ENCODE results near the gene MANBA.

DNA sequence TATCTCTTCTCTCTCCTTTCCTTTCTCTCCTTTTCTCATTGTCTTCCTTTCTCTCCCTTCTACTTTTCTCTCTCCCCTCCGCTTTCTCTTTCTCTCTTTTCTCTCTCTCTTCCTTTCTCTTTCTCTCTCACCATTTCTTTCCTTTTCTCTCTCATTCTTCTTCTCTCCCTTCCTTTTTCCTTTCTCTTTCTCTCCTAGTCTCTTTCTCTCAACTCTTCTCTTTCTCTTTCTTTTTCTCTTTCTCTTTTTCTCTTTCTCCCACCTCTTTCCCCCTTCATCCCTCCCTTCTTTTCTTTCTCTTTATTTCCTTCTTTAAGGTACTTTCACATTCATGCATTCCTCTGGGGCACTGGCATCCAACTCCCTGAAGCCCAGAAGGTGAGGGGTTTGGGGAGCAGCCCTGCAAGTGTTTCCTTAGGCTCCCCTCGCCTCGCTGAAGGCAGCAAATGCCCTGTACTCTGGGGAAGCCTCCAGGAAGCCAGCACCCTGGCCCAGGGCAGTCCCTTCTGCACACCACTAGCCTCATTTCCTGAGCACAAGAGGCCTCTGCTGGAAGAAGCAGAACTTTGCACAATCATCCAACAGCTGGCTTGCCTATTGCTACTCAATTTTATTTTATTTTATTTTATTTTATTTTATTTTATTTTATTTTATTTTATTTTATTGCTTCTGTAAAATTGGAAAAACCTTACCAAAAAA is 135.4 kb downstream of the MANBA start:
- TF ChIP-seq, protein P1, sequence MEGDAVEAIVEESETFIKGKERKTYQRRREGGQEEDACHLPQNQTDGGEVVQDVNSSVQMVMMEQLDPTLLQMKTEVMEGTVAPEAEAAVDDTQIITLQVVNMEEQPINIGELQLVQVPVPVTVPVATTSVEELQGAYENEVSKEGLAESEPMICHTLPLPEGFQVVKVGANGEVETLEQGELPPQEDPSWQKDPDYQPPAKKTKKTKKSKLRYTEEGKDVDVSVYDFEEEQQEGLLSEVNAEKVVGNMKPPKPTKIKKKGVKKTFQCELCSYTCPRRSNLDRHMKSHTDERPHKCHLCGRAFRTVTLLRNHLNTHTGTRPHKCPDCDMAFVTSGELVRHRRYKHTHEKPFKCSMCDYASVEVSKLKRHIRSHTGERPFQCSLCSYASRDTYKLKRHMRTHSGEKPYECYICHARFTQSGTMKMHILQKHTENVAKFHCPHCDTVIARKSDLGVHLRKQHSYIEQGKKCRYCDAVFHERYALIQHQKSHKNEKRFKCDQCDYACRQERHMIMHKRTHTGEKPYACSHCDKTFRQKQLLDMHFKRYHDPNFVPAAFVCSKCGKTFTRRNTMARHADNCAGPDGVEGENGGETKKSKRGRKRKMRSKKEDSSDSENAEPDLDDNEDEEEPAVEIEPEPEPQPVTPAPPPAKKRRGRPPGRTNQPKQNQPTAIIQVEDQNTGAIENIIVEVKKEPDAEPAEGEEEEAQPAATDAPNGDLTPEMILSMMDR (IDR thresholded peaks at IDR 0.05; ENCODE audit: low read depth, low read length) = peak; percentile 30
- TF ChIP-seq POLR2A (IDR thresholded peaks at IDR 0.05; ENCODE audit: extremely low read depth, insufficient read length) (no peak), MYC (IDR thresholded peaks at IDR 0.05; ENCODE audit: low read depth, low read length) (no peak)
- TF ChIP-seq, protein P2, sequence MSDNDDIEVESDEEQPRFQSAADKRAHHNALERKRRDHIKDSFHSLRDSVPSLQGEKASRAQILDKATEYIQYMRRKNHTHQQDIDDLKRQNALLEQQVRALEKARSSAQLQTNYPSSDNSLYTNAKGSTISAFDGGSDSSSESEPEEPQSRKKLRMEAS (IDR thresholded peaks at IDR 0.05; ENCODE audit: low read depth, low read length) = no peak

Measured in NB4 (cell line).